HL-60/S4 (cell line): ENCODE measurements around the gene CSN1S1.

ENCODE experiments used
- in situ Hi-C: fragments of 300-500 bp; cut with MboI; formaldehyde crosslinking; loops from 2 replicates; pipeline ENCODE4 v1.14.3; 2022; ENCODE audit warnings: low sequenced_read_pairs

The CSN1S1 gene

GRCh38 chr4:69986663-69987062, 55.8 kb downstream of the CSN1S1 start:
- in situ Hi-C loops: no loop called here

GRCh38 chr4:69991016-69991415, 60.1 kb downstream of the CSN1S1 start:
- in situ Hi-C loops: no loop called here

- in situ Hi-C loops: no loop called here
Measured at GRCh38 chr4:69994782-69995181, 63.9 kb downstream of the CSN1S1 start.

- in situ Hi-C loops: no loop called here
Measured at GRCh38 chr4:69995526-69996016, 64.7 kb downstream of the CSN1S1 start, which contains the start of gene STATH. Gene STATH, plus strand, starts transcription at chr4:69995966. Its CDS starts 2,472 bp downstream, at chr4:69998438.
